HepG2 (cell line): Measurements from ENCODE around the gene GAL3ST2. TPM values are rescaled to one million over a fixed set of nuclear protein-coding genes. Genes with fewer than 3 reads are reported as not detected.
A peak's percentile ranks its signal among the peaks of the same experiment; 100 is the strongest.

ENCODE experiments used
- BORCS8-MEF2B ChIP-seq: sonication (generic); formaldehyde crosslinking; IDR thresholded peaks from 2 replicates; pipeline ENCODE4 v1.8.0; 2022; ENCODE audit warnings: mild to moderate bottlenecking, missing genetic modification reagents
- E2F5 ChIP-seq: sonication (generic); formaldehyde crosslinking; conservative IDR thresholded peaks from 2 replicates; pipeline ENCODE4 v1.4.0; 2020; ENCODE audit warnings: missing genetic modification reagents
- ETS1 ChIP-seq: sonication (generic); formaldehyde crosslinking; IDR thresholded peaks from 2 replicates; pipeline ENCODE4 v1.4.0; 2020; ENCODE audit warnings: missing genetic modification reagents
- GPN1 ChIP-seq: sonication (generic); formaldehyde crosslinking; IDR thresholded peaks from 2 replicates; pipeline ENCODE4 v1.5.1; 2020; ENCODE audit warnings: missing genetic modification reagents, borderline replicate concordance
- KDM5A ChIP-seq: fragments of 200-600 bp; sonication (generic); IDR thresholded peaks from 2 replicates; pipeline ENCODE4 v1.7.0; 2018; ENCODE audit warnings: antibody characterized with exemption, mild to moderate bottlenecking, low read length, borderline replicate concordance
- NCOR1 ChIP-seq: fragments of 200-600 bp; sonication (generic); IDR thresholded peaks from 2 replicates; pipeline ENCODE4 v1.7.0; 2017; ENCODE audit warnings: antibody characterized with exemption, low read length, borderline replicate concordance
- RFX5 ChIP-seq: IDR thresholded peaks from 2 replicates; pipeline ENCODE4 v1.6.1; 2011; ENCODE audit warnings: low read depth, low read length, improper control_type of control experiment
- SMC3 ChIP-seq: IDR thresholded peaks from 2 replicates; pipeline ENCODE4 v1.6.1; 2011; ENCODE audit warnings: low read length, improper control_type of control experiment
- SOX6 ChIP-seq, 2 experiments: fragments of 450-650 bp in 1 of 2; sonication (generic) in 1 of 2; formaldehyde crosslinking in 1 of 2; IDR thresholded peaks; 2 replicates each; pipeline versions ENCODE4 v1.4.0 to v1.6.1; 2017 to 2020; ENCODE audit warnings: antibody characterized with exemption in 1 of 2, mild to moderate bottlenecking in 1 of 2, missing genetic modification reagents in 1 of 2
- SRY ChIP-seq: sonication (generic); formaldehyde crosslinking; IDR thresholded peaks from 2 replicates; pipeline ENCODE4 v1.8.0; 2022; ENCODE audit warnings: mild to moderate bottlenecking, missing genetic modification reagents
- U2AF2 ChIP-seq: fragments of 200-400 bp; formaldehyde crosslinking; IDR thresholded peaks from 2 replicates; pipeline ENCODE4 v1.6.1; 2017; ENCODE audit warnings: low read depth, mild to moderate bottlenecking, low read length
- ZBTB46 ChIP-seq: sonication (generic); formaldehyde crosslinking; IDR thresholded peaks from 2 replicates; pipeline ENCODE4 v1.4.0; 2020; ENCODE audit warnings: mild to moderate bottlenecking, missing genetic modification reagents, borderline replicate concordance
- ZBTB7A ChIP-seq: sonication (generic); formaldehyde crosslinking; IDR thresholded peaks from 2 replicates; pipeline ENCODE4 v1.8.0; 2022; ENCODE audit warnings: mild to moderate bottlenecking, missing genetic modification reagents
- ZNF180 ChIP-seq: sonication (generic); formaldehyde crosslinking; IDR thresholded peaks from 2 replicates; pipeline ENCODE4 v1.4.0; 2020; ENCODE audit warnings: low read depth, missing genetic modification reagents, borderline replicate concordance
- ZNF251 ChIP-seq: sonication (generic); formaldehyde crosslinking; IDR thresholded peaks from 2 replicates; pipeline ENCODE4 v1.9.0; 2021; ENCODE audit warnings: mild to moderate bottlenecking, missing genetic modification reagents
- ZNF280B ChIP-seq: sonication (generic); formaldehyde crosslinking; IDR thresholded peaks from 2 replicates; pipeline ENCODE4 v1.5.0; 2020; ENCODE audit warnings: missing genetic modification reagents, mild to moderate bottlenecking, borderline replicate concordance
- ZNF3 ChIP-seq: IDR thresholded peaks from 2 replicates; pipeline ENCODE4 v1.7.0; 2017; ENCODE audit warnings: inconsistent platforms
- ZNF350 ChIP-seq: sonication (generic); formaldehyde crosslinking; IDR thresholded peaks from 2 replicates; pipeline ENCODE4 v1.4.0; 2020; ENCODE audit warnings: mild to moderate bottlenecking, low read depth, missing genetic modification reagents, borderline replicate concordance
- ZNF510 ChIP-seq: sonication (generic); formaldehyde crosslinking; IDR thresholded peaks from 2 replicates; pipeline ENCODE4 v1.4.0; 2020; ENCODE audit warnings: low read depth, mild to moderate bottlenecking, missing genetic modification reagents
- ZNF512B ChIP-seq: sonication (generic); formaldehyde crosslinking; IDR thresholded peaks from 2 replicates; pipeline ENCODE4 v1.5.1; 2020; ENCODE audit warnings: missing genetic modification reagents, mild to moderate bottlenecking, borderline replicate concordance
- polyA plus RNA-seq, 8 experiments: library from polyadenylated mRNA; depleted of rRNA in 3 of 8; stranded (reverse) in 7 of 8; unstranded in 1 of 8; fragments of >200 nt; fragmentation: Illumina TruSeq in 4 of 8; extraction: Trizol in 4 of 8; gene quantifications; 2 replicates each; pipeline versions ENCODE4 v1.2.1 to v1.2.3, GENCODE V29; 2011 to 2016; ENCODE audit warnings: low read depth in 4 of 8, missing spikeins in 1 of 8, mixed read lengths in 1 of 8; ENCODE audit not compliant: insufficient read depth in 1 of 8
- total RNA-seq, 5 experiments: library from RNA; depleted of rRNA; stranded (reverse); fragments of >200 nt; fragmentation: Illumina TruSeq; extraction: Trizol; gene quantifications; 2 replicates each; pipeline ENCODE4 v1.2.3, GENCODE V29; 2016; ENCODE audit warnings: low read depth in 1 of 5

Gene GAL3ST2
- total and polyA plus RNA-seq, 2 of the 13 experiments (the other 11 are each of a cell fraction or from before 2014, with no cell fraction given), result 0.17 to 0.20 TPM

GRCh38 chr2:241808721-241809382 is 32.2 kb downstream of the GAL3ST2 start, which contains the start of gene NEU4 (continued):
- TF ChIP-seq ZNF280B (CRISPR knock-in tag) (peak; percentile 90; the same call in 1 of the 2 replicates), ZNF3 (CRISPR knock-in tag) (no peak), ZBTB46 (CRISPR knock-in tag) (no peak), ZNF510 (CRISPR knock-in tag) (peak; percentile 67; the same call in 1 of the 2 replicates), ZBTB7A (CRISPR knock-in tag) (peak; percentile 67; the same call in 1 of the 2 replicates), RFX5 (peak; percentile 49; the same call in 1 of the 2 replicates), U2AF2 (no peak), ZNF180 (CRISPR knock-in tag) (0 out of 2 replicates have a peak, but pooled peaks have one; percentile 55), BORCS8-MEF2B (CRISPR knock-in tag) (peak; percentile 97), GPN1 (no peak), SRY (CRISPR knock-in tag) (peak; percentile 64; the same call in 1 of the 2 replicates), KDM5A (peak; percentile 42; the same call in 1 of the 2 replicates), SOX6 (IDR thresholded peaks at IDR 0.05) (no peak), SOX6 (CRISPR knock-in tag; IDR thresholded peaks at IDR 0.05) (peak; percentile 88), ZNF350 (CRISPR knock-in tag) (peak; percentile 98), ZNF512B (peak; percentile 77; the same call in 1 of the 2 replicates), SMC3 (0 out of 2 replicates have a peak, but pooled peaks have one; percentile 9), NCOR1 (peak; percentile 60; the same call in 1 of the 2 replicates), E2F5 (CRISPR knock-in tag) (peak; percentile 16; the same call in 1 of the 2 replicates), ETS1 (CRISPR knock-in tag) (peak; percentile 81; the same call in 1 of the 2 replicates), ZNF251 (CRISPR knock-in tag) (peak; percentile 58)
